Measurements from ENCODE around the gene TRPC4AP.
A peak's percentile ranks its signal among the peaks of the same experiment; 100 is the strongest.
"Not testable (repeated sequence)": the region's sequence is repeated elsewhere in the genome, so short reads cannot be mapped to it uniquely, and the experiment has no call there.

TRPC4AP gene

DNA sequence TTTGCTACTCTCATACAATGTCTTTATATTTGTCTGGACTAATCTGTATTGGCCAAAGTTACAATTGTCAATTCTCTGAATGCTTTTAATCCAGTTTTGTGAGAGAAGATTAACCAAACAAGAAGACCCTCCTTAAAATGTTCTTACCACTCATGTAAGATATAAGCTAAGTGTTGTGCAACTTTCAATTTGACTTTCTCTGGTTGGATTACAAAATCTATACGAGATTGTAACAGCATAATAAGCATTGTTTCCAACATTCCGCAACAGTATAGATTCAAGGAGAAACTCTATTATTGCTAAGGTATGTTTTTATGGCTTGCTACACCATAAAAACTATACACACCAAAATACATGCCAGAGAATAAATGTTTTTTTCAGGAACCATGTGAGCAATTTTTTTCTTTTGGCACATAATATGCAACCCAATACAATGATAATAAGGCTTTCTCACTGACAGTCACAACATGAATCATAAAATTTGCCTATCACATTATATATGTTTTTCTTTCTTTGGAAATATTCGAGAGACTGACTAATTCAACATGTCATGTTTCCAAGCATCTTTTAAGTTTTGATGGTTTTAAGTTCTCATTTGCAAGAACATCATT, 12.2 kb upstream of the TRPC4AP start:
- DNase-seq, result peak; percentile 46

GRCh38 chr20:35101620-35102019, 9.0 kb upstream of the TRPC4AP start:
- DNase-seq, result no peak

- peak; percentile 45 for DNase-seq
These were observed 769 bp upstream of the TRPC4AP start for GRCh38 chr20:35093267-35093884.

GRCh38 chr20:35091816-35092523, 637 bp downstream of the TRPC4AP start:
- peak; percentile 5 for DNase-seq

DNA sequence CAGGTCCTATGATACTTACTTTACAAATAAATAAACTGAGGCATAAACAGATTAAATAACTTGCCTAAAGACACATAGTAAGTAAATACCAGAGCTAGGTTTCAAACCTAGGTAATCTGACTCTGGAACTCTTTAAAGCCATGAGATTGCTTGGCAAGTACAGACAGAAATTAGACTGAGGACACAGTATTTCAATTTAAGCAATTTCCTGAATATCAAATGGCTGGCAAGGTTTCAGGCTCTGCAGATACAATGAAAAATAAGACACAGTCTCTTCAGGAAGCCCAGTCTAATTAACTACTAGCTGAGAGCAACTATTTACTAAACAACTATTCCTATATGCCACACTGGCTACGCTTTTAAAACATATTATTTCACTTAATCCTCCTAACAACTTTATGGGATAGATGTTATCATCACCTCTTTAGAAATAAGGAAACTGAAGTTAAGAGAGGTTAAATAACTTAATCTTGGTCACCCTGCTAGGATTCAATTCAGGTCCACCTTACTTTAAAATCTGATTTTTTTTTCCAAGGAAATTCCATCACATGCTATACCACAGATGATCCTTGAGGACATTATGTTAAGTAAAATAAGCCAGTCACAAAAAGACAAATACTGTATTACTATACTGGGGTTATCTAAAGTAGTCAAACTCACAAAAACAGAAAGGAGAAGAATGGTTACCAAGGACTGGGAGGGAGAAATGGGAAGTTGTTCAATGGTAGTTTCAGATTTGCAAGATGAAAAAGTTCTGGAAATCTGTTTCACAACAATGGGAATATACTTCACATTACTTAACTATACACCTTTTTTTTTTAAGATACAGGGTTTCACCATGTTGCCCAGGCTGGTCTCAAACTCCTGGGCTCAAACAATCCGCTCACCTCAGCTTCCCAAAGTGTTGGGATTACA, 4.1 kb downstream of the TRPC4AP start:
- peak; percentile 45 for DNase-seq

- no peak for DNase-seq
These were observed 4.8 kb downstream of the TRPC4AP start for GRCh38 chr20:35087791-35088190.

GRCh38 chr20:35087355-35087754, 5.3 kb downstream of the TRPC4AP start:
- no peak for DNase-seq

GRCh38 chr20:35085477-35086225, 7.0 kb downstream of the TRPC4AP start:
- DNase-seq, result peak; percentile 63

- DNase-seq, result no peak
These were observed 7.6 kb downstream of the TRPC4AP start for GRCh38 chr20:35084998-35085397.

DNA sequence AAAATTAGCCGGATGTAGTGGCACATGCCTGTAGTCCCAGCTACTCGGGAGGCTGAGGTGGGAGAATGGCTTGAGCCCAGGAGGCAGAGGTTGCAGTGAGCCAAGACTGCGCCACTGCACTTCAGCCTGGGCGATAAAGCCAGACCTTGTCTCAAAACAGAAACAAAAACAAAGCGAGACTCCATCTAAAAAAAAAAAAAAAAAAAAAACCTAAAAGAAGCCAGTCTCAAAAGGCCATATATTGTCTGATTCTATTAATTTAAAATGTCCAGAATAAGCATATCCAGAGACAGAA, 12.3 kb downstream of the TRPC4AP start:
- not testable (repeated sequence) for DNase-seq

DNA sequence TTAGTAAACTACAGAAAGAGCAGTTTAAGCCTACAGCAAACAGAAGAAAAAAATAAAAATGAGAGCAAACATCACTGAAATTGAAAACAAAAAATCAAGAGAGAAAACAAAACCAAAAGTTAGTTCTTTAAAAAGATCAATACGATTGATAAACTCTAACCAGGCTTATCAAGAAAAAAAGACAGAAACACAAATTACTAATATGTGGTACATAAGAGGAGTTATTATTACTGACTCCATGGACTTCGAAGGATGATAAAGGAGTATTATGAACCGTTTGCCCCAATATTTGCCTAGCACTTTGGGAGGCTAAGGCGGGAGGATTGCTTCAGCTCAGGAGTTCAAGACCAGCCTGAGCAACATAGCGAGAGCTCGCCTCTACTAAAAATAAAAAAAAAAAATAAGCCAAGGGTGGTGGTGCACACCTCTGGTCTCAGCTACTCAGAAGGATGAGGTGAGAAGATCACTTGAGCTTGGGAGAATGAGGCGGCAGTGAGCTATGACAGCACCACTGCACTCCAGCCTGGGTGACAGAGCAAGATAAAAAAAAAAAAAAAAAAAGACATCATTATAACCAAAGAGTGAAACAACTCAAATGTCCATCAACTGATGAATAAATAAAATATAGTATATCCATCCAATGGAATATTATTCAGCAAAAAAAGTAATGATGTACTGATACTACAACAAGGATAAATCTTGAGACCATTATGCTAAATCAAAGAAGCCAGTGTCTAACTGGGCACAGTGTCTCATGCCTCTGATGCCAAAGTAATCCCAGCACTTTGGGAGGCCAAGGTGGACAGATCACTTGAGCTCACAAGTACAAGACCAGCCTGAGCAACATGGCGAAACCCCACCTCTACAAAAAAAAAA, 12.9 kb downstream of the TRPC4AP start:
- DNase-seq, result no peak

DNA sequence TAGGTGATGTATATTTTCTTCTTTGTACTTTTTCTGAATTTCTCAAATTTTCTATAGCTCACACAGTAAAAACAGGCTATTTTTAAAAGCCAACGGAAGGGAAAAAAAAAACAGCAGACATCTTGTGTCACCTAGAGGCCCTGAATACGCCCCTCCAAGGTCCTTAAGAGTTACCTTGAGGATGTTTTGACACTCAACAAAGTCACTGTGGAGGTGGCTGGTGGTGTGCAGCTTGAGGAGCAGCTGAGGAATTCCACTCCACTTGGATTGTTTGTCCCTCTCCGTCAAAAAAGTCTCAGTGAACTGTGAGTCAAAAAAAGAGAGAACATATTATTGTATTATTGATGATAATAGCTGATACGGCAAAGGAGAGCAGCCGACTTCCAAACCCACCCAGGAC, 14.7 kb downstream of the TRPC4AP start:
- DNase-seq, result no peak

DNA sequence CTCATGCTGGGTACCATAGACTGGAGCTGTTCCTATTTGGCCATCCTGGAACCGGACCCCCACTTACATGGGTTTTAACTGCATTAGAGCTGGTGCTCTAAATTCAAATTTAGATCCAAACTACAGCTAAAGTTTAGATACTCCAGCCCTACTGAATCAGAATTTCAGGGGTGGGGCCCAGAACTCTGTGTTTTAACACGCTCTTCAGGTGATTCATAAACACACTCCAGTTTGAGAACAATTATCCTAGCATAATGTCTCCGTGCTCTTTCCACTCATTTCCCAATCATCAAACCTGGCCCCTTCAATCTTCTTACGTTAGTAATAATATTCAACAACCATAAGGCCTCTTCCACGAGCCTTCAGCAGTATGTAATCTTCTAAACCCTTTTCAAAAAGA, 15.3 kb downstream of the TRPC4AP start:
- no peak for DNase-seq

DNA sequence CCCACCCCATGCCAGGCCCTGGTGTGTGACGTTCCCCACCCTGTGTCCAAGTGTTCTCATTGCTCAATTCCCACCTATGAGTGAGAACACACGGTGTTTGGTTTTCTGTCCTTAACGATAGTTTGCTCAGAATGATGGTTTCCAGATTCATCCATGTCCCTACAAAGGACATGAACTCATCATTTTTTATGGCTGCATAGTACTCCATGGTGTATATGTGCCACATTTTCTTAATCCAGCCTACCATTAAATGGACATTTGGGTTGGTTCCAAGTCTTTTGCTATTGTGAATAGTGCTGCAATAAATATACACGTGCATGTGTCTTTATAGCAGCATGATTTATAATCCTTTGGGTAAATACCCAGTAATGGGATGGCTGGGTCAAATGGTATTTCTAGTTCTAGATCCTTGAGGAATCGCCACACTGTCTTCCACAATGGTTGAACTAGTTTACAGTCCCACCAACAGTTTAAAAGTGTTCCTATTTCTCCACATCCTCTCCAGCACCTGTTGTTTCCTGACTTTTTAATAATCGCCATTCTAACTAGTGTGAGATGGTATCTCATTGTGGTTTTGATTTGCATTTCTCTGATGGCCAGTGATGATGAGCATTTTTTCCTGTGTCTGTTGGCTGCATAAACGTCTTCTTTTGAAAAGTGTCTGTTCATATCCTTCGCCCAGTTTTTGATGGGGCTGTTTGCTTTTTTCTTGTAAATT, 21.0 kb downstream of the TRPC4AP start:
- not testable (repeated sequence) for DNase-seq

GRCh38 chr20:35066194-35066593, 26.4 kb downstream of the TRPC4AP start:
- DNase-seq, result no peak

DNA sequence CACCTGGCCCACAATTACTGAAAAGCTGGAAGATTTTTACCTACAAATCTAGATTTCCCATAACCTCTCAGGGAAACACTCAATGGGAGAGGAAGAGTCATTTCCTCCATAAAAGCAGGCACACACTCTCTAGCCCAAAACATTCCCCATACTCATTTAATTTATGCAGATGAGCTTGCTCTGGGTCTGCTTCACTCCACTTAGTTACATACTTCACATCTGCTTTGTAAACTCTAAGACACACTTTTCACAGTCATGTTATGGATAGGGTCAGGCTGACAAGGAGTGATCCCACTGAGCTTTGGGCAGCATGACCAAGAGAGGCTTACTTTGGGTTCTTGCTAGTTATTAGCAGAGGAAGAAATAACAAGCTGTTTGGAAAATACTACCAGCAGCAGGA, 27.4 kb downstream of the TRPC4AP start:
- no peak for DNase-seq

DNA sequence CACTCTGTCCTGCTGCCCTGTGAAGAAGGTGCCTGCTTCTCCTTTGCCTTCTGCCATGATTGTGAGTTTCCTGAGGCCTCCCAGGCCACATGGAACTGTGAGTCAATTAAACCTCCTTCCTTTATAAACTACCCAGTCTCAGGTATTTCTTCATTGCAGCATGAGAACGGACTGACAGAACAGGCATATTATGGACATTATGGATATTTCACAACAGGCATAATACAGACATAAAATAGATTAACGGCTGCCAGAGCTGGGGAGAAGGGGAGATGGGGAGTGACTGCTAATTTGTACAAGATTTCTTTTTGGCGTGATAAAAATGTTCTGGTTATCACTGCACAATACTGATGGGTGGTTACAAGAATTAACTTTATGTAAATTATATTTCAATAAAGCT, 29.4 kb downstream of the TRPC4AP start:
- DNase-seq, result no peak

DNA sequence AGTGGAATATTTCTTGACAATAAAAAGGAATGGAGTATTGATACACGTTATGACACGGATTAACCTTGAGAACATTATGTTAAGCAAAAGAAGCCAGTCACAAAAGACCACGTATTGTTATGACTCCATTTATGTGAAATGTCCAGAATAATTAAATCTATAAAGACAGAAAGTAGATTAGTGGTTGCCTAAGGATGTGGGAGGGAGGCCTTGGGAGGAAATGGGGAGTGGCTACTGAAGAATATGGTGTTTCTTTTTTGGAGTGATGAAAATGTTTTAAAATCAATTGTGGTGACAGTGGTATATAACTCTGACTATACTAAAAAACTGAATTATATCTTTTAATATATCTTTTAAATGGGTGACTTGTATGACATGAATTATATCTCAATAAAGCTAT, 30.1 kb downstream of the TRPC4AP start:
- no peak for DNase-seq

GRCh38 chr20:35060168-35060567, 32.4 kb downstream of the TRPC4AP start:
- no peak for DNase-seq

DNA sequence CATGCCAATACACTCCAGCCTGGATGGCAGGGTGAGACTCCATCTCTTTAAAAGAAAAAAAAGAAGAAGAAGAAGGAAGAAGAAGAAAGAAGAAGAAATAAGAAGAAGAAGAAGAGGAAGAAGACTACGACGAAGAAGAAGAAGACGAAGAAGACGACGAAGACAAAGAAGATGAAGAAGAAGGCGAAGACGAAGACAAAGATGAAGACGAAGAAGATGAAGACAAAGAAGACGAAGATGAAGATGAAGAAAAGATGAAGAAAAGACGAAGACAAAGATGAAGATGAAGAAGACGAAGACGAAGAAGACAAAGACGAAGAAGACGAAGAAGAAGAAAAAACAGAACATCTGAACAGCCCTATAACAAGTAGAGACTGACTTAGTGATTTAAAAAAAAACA, 33.0 kb downstream of the TRPC4AP start:
- no peak for DNase-seq

- DNase-seq, result no peak
These were observed 33.5 kb downstream of the TRPC4AP start for GRCh38 chr20:35059110-35059509.

Data from MV-4-11 (cell line).